22Rv1 (cell line): Measurements from ENCODE around the gene USHBP1.

ENCODE experiments used
- H3K27ac ChIP-seq: fragments of 450-650 bp; 2 replicates; pipeline ENCODE4 v1.5.1; 2017
- ZFX ChIP-seq: fragments of 450-650 bp; IDR thresholded peaks from 2 replicates; pipeline ENCODE4 v1.6.1; 2017; ENCODE audit warnings: antibody characterized with exemption, borderline replicate concordance
- TF ChIP-seq, protein P1 (sequence below): fragments of 450-650 bp; IDR thresholded peaks from 2 replicates; pipeline ENCODE4 v1.5.1; 2017; ENCODE audit warnings: mild to moderate bottlenecking

USHBP1 gene

GRCh38 chr19:17232258-17232657, 32.3 kb downstream of the USHBP1 start:
- TF ChIP-seq ZFX = no peak
- TF ChIP-seq, protein P1, sequence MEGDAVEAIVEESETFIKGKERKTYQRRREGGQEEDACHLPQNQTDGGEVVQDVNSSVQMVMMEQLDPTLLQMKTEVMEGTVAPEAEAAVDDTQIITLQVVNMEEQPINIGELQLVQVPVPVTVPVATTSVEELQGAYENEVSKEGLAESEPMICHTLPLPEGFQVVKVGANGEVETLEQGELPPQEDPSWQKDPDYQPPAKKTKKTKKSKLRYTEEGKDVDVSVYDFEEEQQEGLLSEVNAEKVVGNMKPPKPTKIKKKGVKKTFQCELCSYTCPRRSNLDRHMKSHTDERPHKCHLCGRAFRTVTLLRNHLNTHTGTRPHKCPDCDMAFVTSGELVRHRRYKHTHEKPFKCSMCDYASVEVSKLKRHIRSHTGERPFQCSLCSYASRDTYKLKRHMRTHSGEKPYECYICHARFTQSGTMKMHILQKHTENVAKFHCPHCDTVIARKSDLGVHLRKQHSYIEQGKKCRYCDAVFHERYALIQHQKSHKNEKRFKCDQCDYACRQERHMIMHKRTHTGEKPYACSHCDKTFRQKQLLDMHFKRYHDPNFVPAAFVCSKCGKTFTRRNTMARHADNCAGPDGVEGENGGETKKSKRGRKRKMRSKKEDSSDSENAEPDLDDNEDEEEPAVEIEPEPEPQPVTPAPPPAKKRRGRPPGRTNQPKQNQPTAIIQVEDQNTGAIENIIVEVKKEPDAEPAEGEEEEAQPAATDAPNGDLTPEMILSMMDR = no peak
- H3K27ac ChIP-seq = no peak overlapping the region

- no peak overlapping the region for H3K27ac ChIP-seq
- TF ChIP-seq, protein P1 = no peak
- TF ChIP-seq ZFX = no peak
Measured at GRCh38 chr19:17229890-17230289, 34.7 kb downstream of the USHBP1 start.

- H3K27ac ChIP-seq = peak overlapping the region; percentile 92
- TF ChIP-seq, protein P1 = no peak
- TF ChIP-seq ZFX = no peak
Measured at GRCh38 chr19:17227798-17228367, 36.7 kb downstream of the USHBP1 start.

- peak within 1 kb of the TSS; percentile 92 for H3K27ac ChIP-seq
- TF ChIP-seq, protein P1 = no peak
- TF ChIP-seq ZFX = no peak
Measured at GRCh38 chr19:17226002-17226933, 38.3 kb downstream of the USHBP1 start, which contains the start of gene OCEL1. Gene OCEL1 (plus strand): TSS chr19:17226226. CDS start chr19:17226248, 22 bp downstream.

- TF ChIP-seq ZFX = no peak
- TF ChIP-seq, protein P1 = no peak
- peak overlapping the region; percentile 92; the same call in 1 of the 2 replicates for H3K27ac ChIP-seq
Measured at GRCh38 chr19:17225053-17225452, 39.5 kb downstream of the USHBP1 start.

GRCh38 chr19:17220207-17220758, 44.3 kb downstream of the USHBP1 start:
- no peak for TF ChIP-seq ZFX
- TF ChIP-seq, protein P1 = no peak
- H3K27ac ChIP-seq = no peak overlapping the region
